KMS-11 (cell line): ENCODE data around the gene GLDC.

Source experiments
- H2AFZ ChIP-seq: fragments of 200-600 bp; sonication (generic); 2 replicates; pipeline ENCODE4 v1.6.1; 2016; ENCODE audit warnings: antibody characterized with exemption, mixed run types, low read depth
- H3K27ac ChIP-seq: fragments of 200-600 bp; sonication (generic); 2 replicates; pipeline ENCODE4 v1.6.1; 2016; ENCODE audit warnings: mild to moderate bottlenecking, mixed run types
- H3K27me3 ChIP-seq: fragments of 200-600 bp; sonication (generic); 2 replicates; pipeline ENCODE4 v1.6.1; 2017; ENCODE audit warnings: mild to moderate bottlenecking, low read depth, mixed run types, moderate library complexity; ENCODE audit not compliant: insufficient read depth
- H3K36me3 ChIP-seq: fragments of 200-600 bp; sonication (generic); 2 replicates; pipeline ENCODE4 v1.6.1; 2017; ENCODE audit warnings: mild to moderate bottlenecking, mixed run types; ENCODE audit not compliant: insufficient read depth
- H3K4me1 ChIP-seq: fragments of 200-600 bp; sonication (generic); 2 replicates; pipeline ENCODE4 v1.6.1; 2016; ENCODE audit warnings: mild to moderate bottlenecking, low read depth, mixed run types; ENCODE audit not compliant: poor library complexity, severe bottlenecking
- H3K4me2 ChIP-seq: fragments of 200-600 bp; sonication (generic); 2 replicates; pipeline ENCODE4 v1.7.0; 2016; ENCODE audit warnings: mild to moderate bottlenecking, mixed run types
- H3K4me3 ChIP-seq: fragments of 200-600 bp; sonication (generic); IDR thresholded peaks from 2 replicates; pipeline ENCODE4 v1.6.1; 2017; ENCODE audit warnings: low read depth, low read length, mixed read lengths; ENCODE audit not compliant: insufficient read depth
- H3K79me2 ChIP-seq: fragments of 200-600 bp; sonication (generic); 2 replicates; pipeline ENCODE4 v1.6.1; 2016; ENCODE audit warnings: low read depth, mixed run types; ENCODE audit not compliant: insufficient read depth
- H3K9ac ChIP-seq: fragments of 200-600 bp; sonication (generic); 2 replicates; pipeline ENCODE4 v1.6.1; 2016; ENCODE audit warnings: mild to moderate bottlenecking, mixed run types
- H4K20me1 ChIP-seq: fragments of 200-600 bp; sonication (generic); 2 replicates; pipeline ENCODE4 v1.6.1; 2016; ENCODE audit warnings: mild to moderate bottlenecking, mixed run types; ENCODE audit not compliant: insufficient read depth
- TF ChIP-seq, protein P1 (sequence below): fragments of 200-600 bp; sonication (generic); conservative IDR thresholded peaks from 2 replicates; pipeline ENCODE4 v1.6.1; 2017; ENCODE audit warnings: low read depth, mild to moderate bottlenecking, antibody characterized with exemption, low read length, moderate library complexity, mixed read lengths

Gene GLDC

DNA sequence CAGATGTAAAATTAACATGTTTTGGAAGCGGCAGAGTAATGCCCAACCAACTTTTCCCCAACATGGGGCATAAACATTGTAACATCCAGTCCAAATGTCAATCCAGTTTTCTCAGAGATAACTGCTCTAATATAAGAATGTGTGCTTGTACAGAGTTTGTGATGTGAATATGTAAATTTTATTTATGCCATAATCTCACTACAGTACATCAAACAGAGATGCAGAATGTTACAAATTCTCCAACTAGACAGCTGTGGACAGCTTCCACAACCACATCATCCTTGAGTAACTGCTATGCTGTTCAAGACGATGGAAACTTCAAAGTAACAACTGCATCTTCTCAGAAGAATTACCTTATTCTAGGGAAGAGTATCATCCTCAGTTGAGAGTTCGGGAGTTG, 109.9 kb downstream of the GLDC start:
- Histone ChIP-seq H3K9ac (no peak overlapping the region), H3K36me3 (no peaks in the 10 kb centered on the region), H3K79me2 (no peaks in the 10 kb centered on the region), H2AFZ (no peak overlapping the region), H3K4me2 (no peak overlapping the region), H4K20me1 (no peaks in the 10 kb centered on the region), H3K27ac (no peak overlapping the region), H3K4me3 (no peak overlapping the region), H3K4me1 (no peaks in the 10 kb centered on the region), H3K27me3 (no peaks in the 10 kb centered on the region)
- TF ChIP-seq, protein P1, sequence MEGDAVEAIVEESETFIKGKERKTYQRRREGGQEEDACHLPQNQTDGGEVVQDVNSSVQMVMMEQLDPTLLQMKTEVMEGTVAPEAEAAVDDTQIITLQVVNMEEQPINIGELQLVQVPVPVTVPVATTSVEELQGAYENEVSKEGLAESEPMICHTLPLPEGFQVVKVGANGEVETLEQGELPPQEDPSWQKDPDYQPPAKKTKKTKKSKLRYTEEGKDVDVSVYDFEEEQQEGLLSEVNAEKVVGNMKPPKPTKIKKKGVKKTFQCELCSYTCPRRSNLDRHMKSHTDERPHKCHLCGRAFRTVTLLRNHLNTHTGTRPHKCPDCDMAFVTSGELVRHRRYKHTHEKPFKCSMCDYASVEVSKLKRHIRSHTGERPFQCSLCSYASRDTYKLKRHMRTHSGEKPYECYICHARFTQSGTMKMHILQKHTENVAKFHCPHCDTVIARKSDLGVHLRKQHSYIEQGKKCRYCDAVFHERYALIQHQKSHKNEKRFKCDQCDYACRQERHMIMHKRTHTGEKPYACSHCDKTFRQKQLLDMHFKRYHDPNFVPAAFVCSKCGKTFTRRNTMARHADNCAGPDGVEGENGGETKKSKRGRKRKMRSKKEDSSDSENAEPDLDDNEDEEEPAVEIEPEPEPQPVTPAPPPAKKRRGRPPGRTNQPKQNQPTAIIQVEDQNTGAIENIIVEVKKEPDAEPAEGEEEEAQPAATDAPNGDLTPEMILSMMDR = no peak

DNA sequence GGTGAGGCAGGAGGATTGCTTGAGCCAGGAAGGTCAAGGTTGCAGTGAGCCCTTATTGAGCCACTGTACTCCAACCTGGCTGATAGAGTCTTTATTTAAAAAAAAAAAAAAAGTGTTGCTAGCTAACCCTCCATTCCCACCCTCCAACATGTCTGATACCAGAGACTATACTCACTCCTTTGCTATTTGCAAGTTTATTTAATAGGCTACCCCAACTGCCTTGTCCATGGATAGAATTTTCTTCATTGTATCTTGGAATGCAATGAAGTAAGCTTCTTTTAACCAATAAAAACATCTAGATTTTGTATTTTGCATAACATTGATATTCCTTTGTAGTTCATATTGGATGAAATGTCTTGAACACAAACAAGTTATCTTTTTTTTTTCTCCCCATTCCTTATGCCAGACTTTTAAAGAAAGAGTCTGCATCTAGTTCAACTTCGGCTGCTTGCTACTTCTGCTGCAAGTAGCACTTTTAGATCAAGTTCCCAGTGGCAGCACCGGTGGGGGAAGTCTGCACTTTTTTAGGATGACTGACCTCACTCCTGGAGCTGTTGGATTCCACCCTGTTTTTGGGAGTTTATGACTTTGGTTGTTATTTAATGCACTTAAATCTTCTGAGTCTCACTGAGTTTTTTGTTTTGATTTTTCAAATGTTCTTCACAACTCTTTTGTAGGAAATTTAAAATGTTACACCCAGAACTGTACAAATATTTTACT, 120.0 kb downstream of the GLDC start:
- TF ChIP-seq, protein P1 = no peak
- Histone ChIP-seq H3K27ac (no peak overlapping the region), H3K9ac (no peak overlapping the region), H3K36me3 (no peaks in the 10 kb centered on the region), H3K4me1 (no peaks in the 10 kb centered on the region), H3K27me3 (no peaks in the 10 kb centered on the region), H3K79me2 (no peaks in the 10 kb centered on the region), H4K20me1 (no peaks in the 10 kb centered on the region), H3K4me2 (no peak overlapping the region), H2AFZ (no peak overlapping the region), H3K4me3 (no peak overlapping the region)

DNA sequence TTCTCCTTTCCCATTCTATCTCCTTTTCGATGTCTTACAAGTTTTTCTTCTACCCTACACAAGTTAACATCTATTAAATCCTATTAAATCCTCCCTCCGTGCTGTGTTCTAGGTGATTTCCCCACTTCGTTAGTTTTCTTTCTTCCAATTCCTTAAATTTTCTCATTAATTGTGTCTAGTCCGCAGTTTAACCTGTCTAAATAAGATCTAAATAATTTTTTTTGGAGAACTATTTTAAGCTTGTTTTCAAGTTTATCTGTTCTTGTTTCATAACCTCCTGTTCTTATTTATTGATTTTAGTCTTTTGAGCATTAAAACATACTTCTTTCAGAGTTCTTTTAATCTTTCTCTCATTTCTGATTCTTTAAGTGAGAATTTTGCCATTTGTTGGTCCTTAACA, 123.3 kb downstream of the GLDC start:
- Histone ChIP-seq H3K27ac (no peak overlapping the region), H3K27me3 (no peaks in the 10 kb centered on the region), H3K9ac (no peak overlapping the region), H3K4me1 (no peaks in the 10 kb centered on the region), H3K4me2 (no peak overlapping the region), H3K79me2 (no peaks in the 10 kb centered on the region), H2AFZ (no peak overlapping the region), H3K36me3 (no peaks in the 10 kb centered on the region), H4K20me1 (no peaks in the 10 kb centered on the region), H3K4me3 (no peak overlapping the region)
- TF ChIP-seq, protein P1 = no peak

GRCh38 chr9:6512085-6512657, 133.4 kb downstream of the GLDC start:
- Histone ChIP-seq H3K27me3 (no peaks in the 10 kb centered on the region), H3K4me3 (no peak overlapping the region), H3K4me1 (no peaks in the 10 kb centered on the region), H3K79me2 (no peaks in the 10 kb centered on the region), H3K4me2 (no peak overlapping the region), H3K27ac (no peak overlapping the region), H3K9ac (no peak overlapping the region), H4K20me1 (no peaks in the 10 kb centered on the region), H2AFZ (no peak overlapping the region), H3K36me3 (no peaks in the 10 kb centered on the region)
- TF ChIP-seq, protein P1 = no peak
